Ovary (tissue), 9 donors: ENCODE measurements around the gene SCGB3A1. TPM values are rescaled to one million over a fixed set of nuclear protein-coding genes. Genes with fewer than 3 reads are reported as not detected.

Experiments
- DNase-seq, 5 donors: peaks; one replicate each; pipeline ENCODE4 v3.0.0-alpha.2; 2019 to 2020
- H3K27ac ChIP-seq, 2 donors: fragments of 200-600 bp; one replicate each; pipeline versions ENCODE4 v1.5.1 to v1.8.0; 2019 to 2022
- H3K27me3 ChIP-seq: fragments of 200-600 bp; one replicate; pipeline ENCODE4 v1.8.0; 2022
- H3K36me3 ChIP-seq: fragments of 200-600 bp; sonication (generic); one replicate; pipeline ENCODE4 v1.5.1; 2019
- H3K4me1 ChIP-seq: one replicate; pipeline ENCODE4 v1.8.1; 2013; ENCODE audit warnings: mild to moderate bottlenecking, moderate library complexity; ENCODE audit not compliant: insufficient read depth
- H3K4me3 ChIP-seq: fragments of 200-600 bp; sonication (generic); one replicate; pipeline ENCODE4 v1.5.1; 2017
- H3K9me3 ChIP-seq, 2 donors: fragments of 200-600 bp in 1 of 2; sonication (generic) in 1 of 2; one replicate each; pipeline versions ENCODE4 v1.5.1 to v1.8.1; 2013 to 2019; ENCODE audit warnings: mild to moderate bottlenecking in 1 of 2, moderate library complexity in 1 of 2
- EP300 ChIP-seq: sonication (generic); formaldehyde crosslinking; IDR thresholded peaks from one replicate; pipeline ENCODE4 v1.6.1; 2017; ENCODE audit warnings: antibody characterized with exemption
- POLR2A ChIP-seq: fragments of 450-650 bp; IDR thresholded peaks from one replicate; pipeline ENCODE4 v1.6.1; 2017; ENCODE audit warnings: antibody characterized with exemption, mild to moderate bottlenecking, moderate library complexity
- WGBS, 3 donors: extraction: QIAGEN DNeasy Blood & Tissue Kit in 1 of 3; methylation state at CpG; one replicate each; pipeline versions ENCODE4 v1.1.5 to v1.1.7; 2013 to 2017; 5-methylcytosine and 5-hydroxymethylcytosine counted together
- intact Hi-C, 4 donors: fragments of 100-400 bp; cut with DNase I; formaldehyde crosslinking; loops; one replicate each; pipeline versions ENCODE4 v1.11.0 to v1.15.1; 2022 to 2023
- polyA plus RNA-seq, 2 donors: library from polyadenylated mRNA; stranded (reverse); fragments of 200-250 nt in 1 of 2; fragments of 350-450 nt in 1 of 2; fragmentation: Illumina TruSeq in 1 of 2; extraction: RNeasy Lipid Tissue Mini Kit (QIAGEN cat#74804) in 1 of 2; gene quantifications; one replicate each; pipeline ENCODE4 v1.2.3, GENCODE V29; 2013 to 2014
- total RNA-seq, 7 donors: library from RNA; depleted of rRNA in 2 of 7; stranded (reverse); fragments of >200 nt in 2 of 7; fragmentation: NEBNext Ultra II Directional in 3 of 7; extraction: Animal tissue kit (Norgen Biotek cat#: 25700) in 3 of 7; gene quantifications; one replicate each; pipeline versions ENCODE4 v1.1.0 to v1.2.4, GENCODE V29; 2016 to 2023
- TF ChIP-seq, protein P1 (sequence below), 3 donors: fragments of 450-650 bp in 2 of 3; fragments of 200-600 bp in 1 of 3; IDR thresholded peaks; one replicate each; pipeline versions ENCODE4 v1.5.1 to v1.8.0; 2016 to 2022; ENCODE audit warnings: antibody characterized with exemption in 3 of 3, mild to moderate bottlenecking in 1 of 3
- donor health status: DM: no; HTN: no; CAD: no; lungs with moderate emphysema.
- donor health status: DM: no; HTN: no; CAD: no.
- donor health status: Bipolar disorder and iron deficiency.
- donor health status: DM: yes; HTN: yes; CAD: no.
- donor health status: DM: no; HTN: no; CAD: no.
- donor health status: DM: yes; HTN: yes; CAD: no.

The SCGB3A1 gene
- total and polyA plus RNA-seq, 9 donors, result 1.5 to 18.7 (median 2.7) TPM; not detected in 4

GRCh38 chr5:180628827-180629750 is 37.8 kb upstream of the SCGB3A1 start:
- Histone ChIP-seq H3K27me3 (no peaks in the 10 kb centered on the region), H3K27ac (no peak overlapping the region), H3K4me3 (no peak overlapping the region), H3K9me3 (no peaks in the 10 kb centered on the region), H3K4me1 (no peaks in the 10 kb centered on the region), H3K36me3 (no peaks in the 10 kb centered on the region)
- TF ChIP-seq POLR2A, result no peak
- TF ChIP-seq EP300, result no peak
- TF ChIP-seq, protein P1, sequence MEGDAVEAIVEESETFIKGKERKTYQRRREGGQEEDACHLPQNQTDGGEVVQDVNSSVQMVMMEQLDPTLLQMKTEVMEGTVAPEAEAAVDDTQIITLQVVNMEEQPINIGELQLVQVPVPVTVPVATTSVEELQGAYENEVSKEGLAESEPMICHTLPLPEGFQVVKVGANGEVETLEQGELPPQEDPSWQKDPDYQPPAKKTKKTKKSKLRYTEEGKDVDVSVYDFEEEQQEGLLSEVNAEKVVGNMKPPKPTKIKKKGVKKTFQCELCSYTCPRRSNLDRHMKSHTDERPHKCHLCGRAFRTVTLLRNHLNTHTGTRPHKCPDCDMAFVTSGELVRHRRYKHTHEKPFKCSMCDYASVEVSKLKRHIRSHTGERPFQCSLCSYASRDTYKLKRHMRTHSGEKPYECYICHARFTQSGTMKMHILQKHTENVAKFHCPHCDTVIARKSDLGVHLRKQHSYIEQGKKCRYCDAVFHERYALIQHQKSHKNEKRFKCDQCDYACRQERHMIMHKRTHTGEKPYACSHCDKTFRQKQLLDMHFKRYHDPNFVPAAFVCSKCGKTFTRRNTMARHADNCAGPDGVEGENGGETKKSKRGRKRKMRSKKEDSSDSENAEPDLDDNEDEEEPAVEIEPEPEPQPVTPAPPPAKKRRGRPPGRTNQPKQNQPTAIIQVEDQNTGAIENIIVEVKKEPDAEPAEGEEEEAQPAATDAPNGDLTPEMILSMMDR (IDR thresholded peaks at IDR 0.05), result no peak
- no peak for DNase-seq
- WGBS, 3 donors, result 84 to 90% (median 87%) methylated on average over 43 to 44 of the region's 44 CpGs
- intact Hi-C loops, result no loop called here

DNA sequence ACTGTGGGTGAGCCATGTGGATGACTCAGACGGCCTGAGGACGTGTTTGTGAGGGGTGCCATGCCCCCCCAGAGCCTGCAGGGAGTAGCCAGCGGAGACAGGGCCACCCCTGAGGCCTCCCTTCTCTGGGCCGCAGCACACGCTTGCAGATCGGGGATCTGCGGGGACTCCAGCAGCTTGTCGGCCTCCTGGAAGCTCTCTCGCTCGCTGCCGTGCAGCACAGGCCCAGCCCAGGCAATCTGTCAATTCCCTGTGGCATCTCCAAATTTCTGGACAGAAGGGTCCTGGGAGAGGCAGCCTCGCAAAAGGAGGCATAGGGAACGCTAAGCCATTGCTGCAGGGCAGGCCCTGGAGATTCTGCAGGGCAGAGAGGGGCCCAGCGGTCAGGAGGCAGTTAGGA is 36.9 kb upstream of the SCGB3A1 start:
- intact Hi-C loops, result no loop called here
- Histone ChIP-seq H3K4me1 (no peaks in the 10 kb centered on the region), H3K4me3 (no peak overlapping the region), H3K27me3 (no peaks in the 10 kb centered on the region), H3K27ac (no peak overlapping the region), H3K36me3 (no peaks in the 10 kb centered on the region), H3K9me3 (no peaks in the 10 kb centered on the region)
- 72 to 83% (median 77%) methylated on average over 14 of the region's 14 CpGs for WGBS, 3 donors
- TF ChIP-seq, protein P1 (IDR thresholded peaks at IDR 0.05), result no peak
- TF ChIP-seq POLR2A, result no peak
- no peak for TF ChIP-seq EP300
- DNase-seq, result no peak

DNA sequence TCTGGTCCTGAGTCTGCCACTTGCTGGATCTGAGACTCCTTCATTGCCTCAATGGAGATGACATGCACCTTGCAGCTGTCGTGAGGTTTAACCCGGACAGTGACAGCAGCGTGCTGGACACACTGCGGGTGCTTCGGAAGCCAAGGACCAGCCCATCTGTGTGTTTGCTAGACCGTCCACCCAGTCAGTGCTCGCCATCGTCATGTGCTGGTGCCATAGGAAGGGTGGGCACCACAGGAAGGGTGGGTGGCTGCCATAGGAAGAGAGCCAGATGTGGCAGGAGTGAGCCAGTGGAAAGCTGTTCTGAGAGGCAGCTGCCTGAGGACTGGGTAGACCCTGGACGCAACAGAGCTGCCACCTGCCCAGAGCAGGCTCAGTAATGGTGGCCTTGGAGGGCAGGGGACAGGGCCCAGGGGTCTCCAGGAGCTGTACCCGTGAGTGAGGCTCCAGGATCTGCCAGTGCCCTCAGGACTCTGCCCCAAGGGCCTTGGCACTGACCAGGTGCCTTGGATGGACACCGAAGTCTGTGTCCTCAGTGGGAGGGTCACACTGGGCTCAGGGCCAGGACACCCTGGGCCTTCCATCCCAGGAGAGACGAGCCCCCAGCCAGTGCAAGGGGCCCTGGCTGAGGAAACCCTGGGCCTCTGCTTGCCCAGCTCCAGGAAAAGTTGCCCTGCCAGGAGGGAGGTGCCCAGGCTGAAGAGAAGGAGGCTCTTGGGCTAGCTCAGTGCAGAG is 36.3 kb upstream of the SCGB3A1 start:
- intact Hi-C loops, result no loop called here
- H3K36me3 ChIP-seq, result no peaks in the 10 kb centered on the region
- 81 to 83% (median 83%) methylated on average over 10 to 12 of the region's 12 CpGs for WGBS, 3 donors
- H3K4me3 ChIP-seq, result no peak overlapping the region
- TF ChIP-seq EP300 (no peak), POLR2A (no peak)
- TF ChIP-seq, protein P1 (IDR thresholded peaks at IDR 0.05), result no peak
- no peaks in the 10 kb centered on the region for H3K27me3 ChIP-seq
- no peak overlapping the region for H3K27ac ChIP-seq
- no peak for DNase-seq
- no peaks in the 10 kb centered on the region for H3K9me3 ChIP-seq
- no peaks in the 10 kb centered on the region for H3K4me1 ChIP-seq

DNA sequence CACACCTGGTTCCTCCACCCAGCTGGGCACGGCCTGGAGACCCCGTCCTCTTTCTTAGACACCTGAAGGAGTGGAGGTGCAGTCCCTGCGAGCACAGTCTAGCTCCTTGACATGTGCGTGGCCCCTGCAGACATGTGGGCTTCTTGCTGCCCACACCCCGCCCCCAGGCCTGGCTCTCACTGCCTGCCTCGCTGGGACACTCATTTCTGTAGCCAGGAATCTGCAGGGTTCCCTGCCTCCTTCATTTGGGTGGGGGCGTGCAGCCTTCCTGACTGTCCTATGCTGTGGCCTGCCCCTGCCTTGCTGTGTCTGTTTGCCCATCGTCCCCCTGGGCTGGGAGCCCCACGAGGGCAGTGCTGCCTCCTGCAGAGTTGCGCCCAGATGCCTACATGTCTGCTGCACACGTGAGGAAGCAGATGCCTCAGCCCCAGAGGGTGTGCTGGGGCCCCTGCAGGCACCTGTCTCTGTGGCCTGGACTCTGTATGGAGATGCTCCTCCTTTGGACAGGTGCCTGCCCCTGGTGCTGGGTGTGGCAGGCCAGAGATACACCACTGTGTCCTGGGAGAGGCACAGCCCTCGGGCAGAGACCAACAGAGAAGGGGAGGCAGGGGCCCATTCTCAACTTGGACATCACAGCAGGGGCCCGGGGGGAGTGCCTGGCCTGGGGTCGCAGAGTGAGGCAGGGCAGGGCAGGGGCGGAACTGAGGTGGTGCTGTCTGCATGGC is 35.5 kb upstream of the SCGB3A1 start:
- no peak overlapping the region for H3K27ac ChIP-seq
- H3K9me3 ChIP-seq, result no peaks in the 10 kb centered on the region
- H3K27me3 ChIP-seq, result no peaks in the 10 kb centered on the region
- TF ChIP-seq POLR2A (no peak), EP300 (no peak)
- TF ChIP-seq, protein P1 (IDR thresholded peaks at IDR 0.05), result no peak
- no peaks in the 10 kb centered on the region for H3K4me1 ChIP-seq
- 67 to 75% (median 72%) methylated on average over 13 to 15 of the region's 15 CpGs for WGBS, 3 donors
- intact Hi-C loops, result no loop called here
- H3K36me3 ChIP-seq, result no peaks in the 10 kb centered on the region
- no peak overlapping the region for H3K4me3 ChIP-seq
- DNase-seq, result no peak
